Prostate gland (tissue), 2 donors: ENCODE measurements around the gene DPEP1. TPM values are rescaled to one million over a fixed set of nuclear protein-coding genes. Genes with fewer than 3 reads are reported as not detected.

Experiments
- DNase-seq: peaks from one replicate; pipeline ENCODE4 v3.0.0-alpha.2; 2019; ENCODE audit warnings: low spot score
- H3K27ac ChIP-seq, 2 donors: fragments of 200-600 bp; sonication (generic); 2 replicates each; pipeline ENCODE4 v1.5.1; 2017 to 2019
- H3K27me3 ChIP-seq: fragments of 200-600 bp; sonication (generic); replicated peaks from 2 replicates; pipeline ENCODE4 v1.5.1; 2019; ENCODE audit not compliant: insufficient read depth
- H3K36me3 ChIP-seq, 2 donors: fragments of 200-600 bp; sonication (generic); 1 replicate in 1 of 2; 2 replicates in 1 of 2; pipeline versions ENCODE4 v1.5.1 to v1.8.1; 2017 to 2019
- H3K4me1 ChIP-seq: fragments of 200-600 bp; sonication (generic); replicated peaks from 2 replicates; pipeline ENCODE4 v1.5.1; 2019
- H3K4me3 ChIP-seq, 2 donors: fragments of 200-600 bp; sonication (generic); 2 replicates each; pipeline ENCODE4 v1.5.1; 2017 to 2019
- H3K9me3 ChIP-seq: fragments of 200-600 bp; sonication (generic); 2 replicates; pipeline ENCODE4 v1.5.1; 2017
- POLR2A ChIP-seq: fragments of 450-650 bp; IDR thresholded peaks from one replicate; pipeline ENCODE4 v1.6.1; 2016; ENCODE audit warnings: antibody characterized with exemption, mild to moderate bottlenecking
- POLR2AphosphoS5 ChIP-seq: sonication (generic); formaldehyde crosslinking; IDR thresholded peaks from one replicate; pipeline ENCODE4 v1.6.1; 2017; ENCODE audit warnings: antibody characterized with exemption
- WGBS: methylation state at CpG from one replicate; pipeline ENCODE4 v1.1.5; 2018; 5-methylcytosine and 5-hydroxymethylcytosine counted together
- intact Hi-C: fragments of 100-400 bp; cut with DNase I; formaldehyde crosslinking; loops from one replicate; pipeline ENCODE4 v1.14.2; 2022
- total RNA-seq, 2 donors: library from RNA; depleted of rRNA; stranded (reverse); fragments of >200 nt; gene quantifications; one replicate each; pipeline ENCODE4 v1.1.0, GENCODE V29; 2016
- TF ChIP-seq, protein P1 (sequence below), 4 experiments: fragments of 200-600 bp in 2 of 4; fragments of 450-650 bp in 2 of 4; sonication (generic) in 2 of 4; IDR thresholded peaks; 1 replicate in 3 of 4; 2 replicates in 1 of 4; pipeline ENCODE4 v1.5.1; 2016 to 2019; ENCODE audit warnings: antibody characterized with exemption in 4 of 4, mild to moderate bottlenecking in 2 of 4, moderate library complexity in 2 of 4

Gene DPEP1
- total RNA-seq, result 100 to 1,000 TPM in 1 of 2 donors, not detected in 1; 274 TPM

GRCh38 chr16:89613231-89613953, at the start of gene DPEP1:
DPEP1 (plus strand) TSS chr16:89613642; CDS start chr16:89630411, 16,769 bp downstream.
- no peak within 1 kb of the TSS for H3K27ac ChIP-seq
- no peaks in the 10 kb centered on the region for H3K36me3 ChIP-seq
- no peak within 1 kb of the TSS for H3K4me3 ChIP-seq
- DNase-seq, result no peak
- WGBS, result 72% methylated on average over 19 of the region's 19 CpGs
- H3K9me3 ChIP-seq, result no peaks in the 10 kb centered on the region
- H3K4me1 ChIP-seq, result no peaks in the 10 kb centered on the region
- TF ChIP-seq POLR2A (no peak), POLR2AphosphoS5 (no peak)
- TF ChIP-seq, protein P1, sequence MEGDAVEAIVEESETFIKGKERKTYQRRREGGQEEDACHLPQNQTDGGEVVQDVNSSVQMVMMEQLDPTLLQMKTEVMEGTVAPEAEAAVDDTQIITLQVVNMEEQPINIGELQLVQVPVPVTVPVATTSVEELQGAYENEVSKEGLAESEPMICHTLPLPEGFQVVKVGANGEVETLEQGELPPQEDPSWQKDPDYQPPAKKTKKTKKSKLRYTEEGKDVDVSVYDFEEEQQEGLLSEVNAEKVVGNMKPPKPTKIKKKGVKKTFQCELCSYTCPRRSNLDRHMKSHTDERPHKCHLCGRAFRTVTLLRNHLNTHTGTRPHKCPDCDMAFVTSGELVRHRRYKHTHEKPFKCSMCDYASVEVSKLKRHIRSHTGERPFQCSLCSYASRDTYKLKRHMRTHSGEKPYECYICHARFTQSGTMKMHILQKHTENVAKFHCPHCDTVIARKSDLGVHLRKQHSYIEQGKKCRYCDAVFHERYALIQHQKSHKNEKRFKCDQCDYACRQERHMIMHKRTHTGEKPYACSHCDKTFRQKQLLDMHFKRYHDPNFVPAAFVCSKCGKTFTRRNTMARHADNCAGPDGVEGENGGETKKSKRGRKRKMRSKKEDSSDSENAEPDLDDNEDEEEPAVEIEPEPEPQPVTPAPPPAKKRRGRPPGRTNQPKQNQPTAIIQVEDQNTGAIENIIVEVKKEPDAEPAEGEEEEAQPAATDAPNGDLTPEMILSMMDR (IDR thresholded peaks at IDR 0.05), result no peak
- no peaks in the 10 kb centered on the region for H3K27me3 ChIP-seq
- intact Hi-C loops, result no loop called here

GRCh38 chr16:89564476-89565255, 48.8 kb upstream of the DPEP1 start:
- Histone ChIP-seq H3K9me3 (no peaks in the 10 kb centered on the region), H3K4me1 (peaks cover 15% of the 10 kb centered on the region), H3K36me3 (peaks cover 6 to 11% of the 10 kb centered on the region in 2 donors), H3K27me3 (no peaks in the 10 kb centered on the region), H3K4me3 (no peak overlapping the region), H3K27ac (no peak overlapping the region)
- no peak for DNase-seq
- intact Hi-C loops, result loop anchor here (10.0 kb wide), 1 partner anchor 230 kb away; no protein-coding TSS in a partner anchor
- 67% methylated on average over 22 of the region's 22 CpGs for WGBS
- TF ChIP-seq POLR2AphosphoS5 (no peak), POLR2A (no peak)
- TF ChIP-seq, protein P1 (IDR thresholded peaks at IDR 0.05), result no peak

DNA sequence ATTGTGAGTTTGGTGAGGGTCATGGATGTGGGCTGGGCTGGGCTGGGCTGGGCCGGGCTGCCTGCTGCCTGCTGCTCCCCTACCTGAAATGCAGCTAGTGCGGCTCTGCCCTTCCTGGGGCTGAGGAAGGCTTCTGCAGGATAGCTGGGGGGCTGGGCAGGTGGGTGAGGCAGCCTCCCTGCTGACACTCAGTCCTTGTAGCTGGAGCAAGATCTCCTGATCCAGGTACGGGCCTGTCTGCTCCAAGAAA, 48.3 kb upstream of the DPEP1 start:
- peaks cover 6 to 11% of the 10 kb centered on the region in 2 donors for H3K36me3 ChIP-seq
- no peaks in the 10 kb centered on the region for H3K9me3 ChIP-seq
- WGBS, result 37% methylated on average over 3 of the region's 3 CpGs
- H3K4me1 ChIP-seq, result peaks cover 15% of the 10 kb centered on the region
- intact Hi-C loops, result loop anchor here (10.0 kb wide), 1 partner anchor 230 kb away; no protein-coding TSS in a partner anchor
- TF ChIP-seq, protein P1 (IDR thresholded peaks at IDR 0.05), result no peak
- TF ChIP-seq POLR2AphosphoS5, result no peak
- no peak for TF ChIP-seq POLR2A
- no peak for DNase-seq
- H3K27me3 ChIP-seq, result no peaks in the 10 kb centered on the region
- H3K27ac ChIP-seq, result no peak overlapping the region
- H3K4me3 ChIP-seq, result no peak overlapping the region

DNA sequence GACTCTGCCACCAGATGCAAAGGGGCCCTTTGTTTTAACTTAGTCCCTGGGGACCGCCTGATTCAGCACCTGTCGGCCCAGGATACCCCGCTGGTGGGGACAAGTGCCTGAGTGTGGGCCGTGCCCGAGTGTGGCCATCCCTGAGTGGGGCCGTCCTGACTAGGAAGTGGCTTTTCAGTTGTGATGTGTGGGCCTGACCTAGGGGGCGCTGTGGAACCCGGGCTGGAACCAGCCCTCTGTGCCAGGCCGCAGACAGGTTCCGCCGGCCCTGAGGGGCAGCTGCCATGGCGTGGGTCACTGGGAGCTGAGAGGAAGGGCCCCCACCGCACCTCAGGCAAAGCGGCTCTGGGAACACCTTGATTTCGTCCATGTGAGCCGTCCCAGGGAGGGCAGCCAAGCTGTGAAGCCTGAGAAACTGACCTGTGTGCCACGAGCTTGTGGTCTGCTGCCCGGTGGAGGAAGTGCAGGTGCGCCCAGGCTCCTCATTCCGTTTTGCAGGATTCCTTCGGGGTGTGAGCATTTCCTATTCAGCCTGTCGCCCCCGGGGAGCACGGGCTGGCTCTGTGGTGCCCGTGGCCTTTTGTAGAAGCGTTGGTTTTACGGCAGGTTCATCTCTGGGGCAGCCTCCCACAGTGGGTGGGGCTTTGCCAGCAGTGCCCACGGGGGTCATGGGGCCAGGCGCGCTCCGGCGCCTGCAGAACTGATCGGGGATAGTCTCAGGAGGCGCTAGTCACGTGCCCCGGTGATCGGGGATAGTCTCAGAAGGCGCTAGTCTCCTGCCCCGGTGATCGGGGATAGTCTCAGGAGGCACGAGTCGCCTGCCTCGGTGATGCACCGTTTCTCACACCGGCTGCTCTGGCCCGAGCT, 47.7 kb upstream of the DPEP1 start:
- Histone ChIP-seq H3K36me3 (peaks cover 6 to 11% of the 10 kb centered on the region in 2 donors), H3K9me3 (no peaks in the 10 kb centered on the region), H3K4me3 (no peak overlapping the region), H3K4me1 (peaks cover 15% of the 10 kb centered on the region), H3K27ac (no peak overlapping the region), H3K27me3 (no peaks in the 10 kb centered on the region)
- TF ChIP-seq, protein P1 (IDR thresholded peaks at IDR 0.05), result peak in 3 of 4 experiments; percentile 42 to 59 (median 50)
- TF ChIP-seq POLR2A (no peak), POLR2AphosphoS5 (no peak)
- 7% methylated on average over 37 of the region's 46 CpGs for WGBS
- peak; percentile 27 for DNase-seq
- intact Hi-C loops, result loop anchor here (10.0 kb wide), 1 partner anchor 231 kb away; no protein-coding TSS in a partner anchor
